Endothelial cell (in vitro differentiated cells): Measurements from ENCODE around the gene GPR39. TPM values are rescaled to one million over a fixed set of nuclear protein-coding genes. Genes with fewer than 3 reads are reported as not detected.

Source experiments
- DNase-seq: peaks from one replicate; pipeline ENCODE4 v3.0.0; 2021; ENCODE audit warnings: low spot score
- H3K27ac Mint-ChIP-seq: one replicate; pipeline ENCODE4 v1.8.0; 2021; ENCODE audit warnings: mixed read lengths, inconsistent platforms; ENCODE audit not compliant: unreplicated experiment
- H3K27me3 Mint-ChIP-seq: one replicate; pipeline ENCODE4 v1.8.0; 2021; ENCODE audit warnings: mild to moderate bottlenecking, moderate library complexity, mixed read lengths, inconsistent platforms; ENCODE audit not compliant: unreplicated experiment
- H3K36me3 Mint-ChIP-seq: one replicate; pipeline ENCODE4 v1.8.0; 2021; ENCODE audit warnings: mild to moderate bottlenecking, low read depth, mixed read lengths, inconsistent platforms; ENCODE audit not compliant: unreplicated experiment
- H3K4me1 Mint-ChIP-seq: one replicate; pipeline ENCODE4 v1.8.0; 2021; ENCODE audit warnings: mild to moderate bottlenecking, mixed read lengths, inconsistent platforms; ENCODE audit not compliant: unreplicated experiment
- H3K4me3 Mint-ChIP-seq: one replicate; pipeline ENCODE4 v1.8.0; 2021; ENCODE audit warnings: mild to moderate bottlenecking, mixed read lengths, inconsistent platforms; ENCODE audit not compliant: unreplicated experiment
- H3K9me3 Mint-ChIP-seq: one replicate; pipeline ENCODE4 v1.8.0; 2021; ENCODE audit warnings: mixed read lengths, inconsistent platforms; ENCODE audit not compliant: unreplicated experiment
- CTCF ChIP-seq: fragments of 200-600 bp; sonication (generic); IDR thresholded peaks from one replicate; pipeline ENCODE4 v1.5.0; 2021; ENCODE audit warnings: antibody characterized with exemption; ENCODE audit not compliant: unreplicated experiment
- total RNA-seq: library from RNA; stranded (reverse); fragmentation: NEBNext Ultra II Directional; extraction: Animal tissue kit (Norgen Biotek cat#: 25700); gene quantifications from one replicate; pipeline ENCODE4 v1.2.1, GENCODE V29; 2021; ENCODE audit not compliant: unreplicated experiment

The GPR39 gene
- total RNA-seq, 1 donor from 2014 or later = 0.62 TPM

GRCh38 chr2:132690664-132691303 is 274.2 kb downstream of the GPR39 start:
- no peaks in the 10 kb centered on the region for H3K4me1 Mint-ChIP-seq
- no peak overlapping the region for H3K4me3 Mint-ChIP-seq
- H3K27ac Mint-ChIP-seq = no peak overlapping the region
- H3K27me3 Mint-ChIP-seq = peaks cover 2% of the 10 kb centered on the region
- TF ChIP-seq CTCF = no peak
- DNase-seq = no peak
- no peaks in the 10 kb centered on the region for H3K36me3 Mint-ChIP-seq
- no peaks in the 10 kb centered on the region for H3K9me3 Mint-ChIP-seq

GRCh38 chr2:132691556-132691955 is 275.0 kb downstream of the GPR39 start:
- no peak for DNase-seq
- no peak for TF ChIP-seq CTCF
- Mint-ChIP-seq H3K4me1 (no peaks in the 10 kb centered on the region), H3K27me3 (peaks cover 2% of the 10 kb centered on the region), H3K36me3 (no peaks in the 10 kb centered on the region), H3K9me3 (no peaks in the 10 kb centered on the region), H3K4me3 (no peak overlapping the region), H3K27ac (no peak overlapping the region)

- Mint-ChIP-seq H3K4me3 (no peak overlapping the region), H3K27ac (no peak overlapping the region), H3K27me3 (peaks cover 2% of the 10 kb centered on the region), H3K9me3 (no peaks in the 10 kb centered on the region), H3K4me1 (no peaks in the 10 kb centered on the region), H3K36me3 (no peaks in the 10 kb centered on the region)
- no peak for TF ChIP-seq CTCF
- no peak for DNase-seq
Measured at GRCh38 chr2:132692816-132693215, 276.2 kb downstream of the GPR39 start.
